Panc1 (cell line): ENCODE results near the gene NPR3. TPM values are rescaled to one million over a fixed set of nuclear protein-coding genes. Genes with fewer than 3 reads are reported as not detected.
"Not testable (repeated sequence)": the region's sequence is repeated elsewhere in the genome, so short reads cannot be mapped to it uniquely, and the experiment has no call there.

Experiments used
- ATAC-seq: fragments of 200-7000 bp; cut with Tn5 transposase; 2 replicates; pipeline ENCODE4 v1.9.1; 2020; ENCODE audit warnings: mild to moderate bottlenecking, moderate library complexity
- BruUV-seq: library from RNA; stranded (reverse); fragments of 400-500 nt; replicated peaks from 2 replicates; lab custom pipeline; 2021; lab: Mats Ljungman, UMichigan
- CTCF ChIA-PET: fragments of 300-600 bp; sonication (Branson Sonifier 250); formaldehyde crosslinking; loops from one replicate; lab custom pipeline; 2022; ENCODE audit warnings: antibody characterized with exemption; lab: Charles Lee
- POLR2A ChIA-PET: fragments of 300-600 bp; sonication (Branson Sonifier 250); formaldehyde crosslinking; loops from one replicate; lab custom pipeline; 2022; ENCODE audit warnings: antibody characterized with exemption; lab: Charles Lee
- DNase-seq: peaks from one replicate; pipeline ENCODE4 v3.0.0-alpha.2; 2010; ENCODE audit warnings: low read depth, low spot score
- H3K27ac ChIP-seq: 2 replicates; pipeline ENCODE4 v1.5.1; 2011; ENCODE audit warnings: mild to moderate bottlenecking, low read length, inconsistent platforms
- H3K27me3 ChIP-seq: fragments of 200-500 bp; sonication (Bioruptor generic); 2 replicates; pipeline ENCODE4 v1.6.0; 2014; ENCODE audit warnings: low read length, inconsistent platforms; ENCODE audit not compliant: control insufficient read depth, insufficient read depth
- H3K36me3 ChIP-seq: fragments of 200-500 bp; sonication (Bioruptor generic); 2 replicates; pipeline ENCODE4 v1.5.1; 2014; ENCODE audit warnings: inconsistent platforms, mild to moderate bottlenecking, low read length, moderate library complexity; ENCODE audit not compliant: control insufficient read depth, insufficient read depth
- H3K4me1 ChIP-seq: 2 replicates; pipeline ENCODE4 v1.5.1; 2011; ENCODE audit warnings: inconsistent platforms, mild to moderate bottlenecking, low read length, moderate library complexity; ENCODE audit not compliant: control insufficient read depth, insufficient read depth
- H3K4me3 ChIP-seq, 2 experiments: 2 replicates each; pipeline ENCODE4 v1.5.1; 2011 to 2012; ENCODE audit warnings: low read depth in 2 of 2, low read length in 2 of 2, mild to moderate bottlenecking in 2 of 2, inconsistent platforms in 1 of 2, moderate library complexity in 1 of 2
- H3K9me3 ChIP-seq: fragments of 200-500 bp; sonication (Bioruptor generic); 2 replicates; pipeline ENCODE4 v1.5.1; 2014; ENCODE audit warnings: low read depth, mild to moderate bottlenecking, inconsistent platforms, low read length, moderate library complexity; ENCODE audit not compliant: control insufficient read depth, insufficient read depth
- CTCF ChIP-seq: fragments of 450-650 bp; IDR thresholded peaks from 2 replicates; pipeline ENCODE4 v1.5.1; 2017; ENCODE audit warnings: mild to moderate bottlenecking
- POLR2AphosphoS5 ChIP-seq: IDR thresholded peaks from 2 replicates; pipeline ENCODE4 v1.6.1; 2012; ENCODE audit warnings: mild to moderate bottlenecking, low read depth, low read length, moderate library complexity
- REST ChIP-seq, 2 experiments: IDR thresholded peaks; 2 replicates each; pipeline ENCODE4 v1.6.1; 2011 to 2012; ENCODE audit warnings: low read depth in 2 of 2, control low read depth in 1 of 2, low read length in 1 of 2, mild to moderate bottlenecking in 1 of 2, moderate library complexity in 1 of 2; ENCODE audit not compliant: insufficient read depth in 1 of 2
- SIN3A ChIP-seq: IDR thresholded peaks from 2 replicates; pipeline ENCODE4 v1.6.1; 2012; ENCODE audit warnings: low read depth, mild to moderate bottlenecking, low read length, moderate library complexity, borderline replicate concordance; ENCODE audit not compliant: insufficient read depth
- TCF7L2 ChIP-seq: IDR thresholded peaks from 2 replicates; pipeline ENCODE4 v1.6.1; 2011; ENCODE audit warnings: mild to moderate bottlenecking, low read depth, low read length, inconsistent platforms
- in situ Hi-C: cut with HindIII; loops from 2 replicates; pipeline ENCODE4 v1.10.0; 2016; ENCODE audit warnings: low sequenced_read_pairs, low pct_unique_long_range_greater_than_20kb
- intact Hi-C: fragments of 100-400 bp; cut with micrococcal nuclease; formaldehyde crosslinking; loops from one replicate; pipeline ENCODE4 v1.10.0; 2022; ENCODE audit not compliant: unreplicated experiment
- total RNA-seq: library from RNA; stranded (reverse); gene quantifications from one replicate; pipeline ENCODE4 v1.2.1, GENCODE V29; 2021; ENCODE audit not compliant: unreplicated experiment

Gene NPR3
- total RNA-seq, 1 experiment from 2014 or later, result 0.10 TPM

GRCh38 chr5:32803656-32804055, 92.5 kb downstream of the NPR3 start:
- ATAC-seq (no peak), DNase-seq (no peak)
- in situ Hi-C loops, result no loop called here
- Histone ChIP-seq H3K27me3 (no peaks in the 10 kb centered on the region), H3K9me3 (no peaks in the 10 kb centered on the region), H3K4me1 (no peaks in the 10 kb centered on the region), H3K4me3 (no peak overlapping the region), H3K27ac (no peak overlapping the region), H3K36me3 (no peaks in the 10 kb centered on the region)
- ChIA-PET POLR2A (no interaction called here), CTCF (no interaction called here)
- intact Hi-C loops, result no loop called here
- no TSS peak for BruUV-seq
- TF ChIP-seq CTCF (no peak), REST (IDR thresholded peaks at IDR 0.05; ENCODE audit: insufficient read depth in 1 of 2, low read depth in 2 of 2, low read length in 1 of 2) (no peak), POLR2AphosphoS5 (no peak), SIN3A (no peak), TCF7L2 (no peak)

GRCh38 chr5:32805462-32805861, 94.3 kb downstream of the NPR3 start:
- H3K27ac ChIP-seq, POLR2A ChIA-PET, in situ Hi-C loops: not testable (repeated sequence)

GRCh38 chr5:32805971-32806638, 95.0 kb downstream of the NPR3 start:
- Histone ChIP-seq H3K9me3 (no peaks in the 10 kb centered on the region), H3K27ac (no peak overlapping the region), H3K27me3 (no peaks in the 10 kb centered on the region), H3K36me3 (no peaks in the 10 kb centered on the region), H3K4me1 (no peaks in the 10 kb centered on the region), H3K4me3 (no peak overlapping the region)
- peak; percentile 35 for DNase-seq
- CTCF ChIA-PET, result no interaction called here
- BruUV-seq, result no TSS peak
- in situ Hi-C loops (no loop called here), intact Hi-C loops (no loop called here)
- no peak for ATAC-seq
- POLR2A ChIA-PET, result no interaction called here
- TF ChIP-seq POLR2AphosphoS5, result no peak
- no peak for TF ChIP-seq REST (IDR thresholded peaks at IDR 0.05; ENCODE audit: insufficient read depth in 1 of 2, low read depth in 2 of 2, low read length in 1 of 2)
- TF ChIP-seq SIN3A, result no peak
- no peak for TF ChIP-seq TCF7L2
- no peak for TF ChIP-seq CTCF

More at GRCh38 chr5:32805462-32805861, 94.3 kb downstream of the NPR3 start:
- H3K4me3 ChIP-seq, H3K4me1 ChIP-seq, intact Hi-C loops, H3K9me3 ChIP-seq, H3K27me3 ChIP-seq, DNase-seq, H3K36me3 ChIP-seq, ATAC-seq, CTCF ChIA-PET, BruUV-seq: not testable (repeated sequence)
